ENCODE data around the gene TMEM176A.

- TF ChIP-seq, protein P1, sequence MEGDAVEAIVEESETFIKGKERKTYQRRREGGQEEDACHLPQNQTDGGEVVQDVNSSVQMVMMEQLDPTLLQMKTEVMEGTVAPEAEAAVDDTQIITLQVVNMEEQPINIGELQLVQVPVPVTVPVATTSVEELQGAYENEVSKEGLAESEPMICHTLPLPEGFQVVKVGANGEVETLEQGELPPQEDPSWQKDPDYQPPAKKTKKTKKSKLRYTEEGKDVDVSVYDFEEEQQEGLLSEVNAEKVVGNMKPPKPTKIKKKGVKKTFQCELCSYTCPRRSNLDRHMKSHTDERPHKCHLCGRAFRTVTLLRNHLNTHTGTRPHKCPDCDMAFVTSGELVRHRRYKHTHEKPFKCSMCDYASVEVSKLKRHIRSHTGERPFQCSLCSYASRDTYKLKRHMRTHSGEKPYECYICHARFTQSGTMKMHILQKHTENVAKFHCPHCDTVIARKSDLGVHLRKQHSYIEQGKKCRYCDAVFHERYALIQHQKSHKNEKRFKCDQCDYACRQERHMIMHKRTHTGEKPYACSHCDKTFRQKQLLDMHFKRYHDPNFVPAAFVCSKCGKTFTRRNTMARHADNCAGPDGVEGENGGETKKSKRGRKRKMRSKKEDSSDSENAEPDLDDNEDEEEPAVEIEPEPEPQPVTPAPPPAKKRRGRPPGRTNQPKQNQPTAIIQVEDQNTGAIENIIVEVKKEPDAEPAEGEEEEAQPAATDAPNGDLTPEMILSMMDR (IDR thresholded peaks at IDR 0.05; ENCODE audit: insufficient read depth, low read length, poor library complexity, severe bottlenecking), result no peak
- no peak for TF ChIP-seq EZH2phosphoT487 (conservative IDR thresholded peaks at IDR 0.05; ENCODE audit: low read length)
Observed at GRCh38 chr7:150756858-150757257, 43.7 kb upstream of the TMEM176A start.
